ENCODE results near the gene RBM10. TPM values are rescaled to one million over a fixed set of nuclear protein-coding genes. Genes with fewer than 3 reads are reported as not detected.

Gene RBM10
- total and polyA plus RNA-seq, 2 donors: 22.4 to 34.7 TPM

- H3K4me3 ChIP-seq (ENCODE audit: low read depth, low read length): peak overlapping the region; percentile 48
- peak; percentile 73 for DNase-seq (ENCODE audit: extremely low spot score)
- H3K36me3 ChIP-seq (ENCODE audit: insufficient read depth): peaks cover 4% of the 10 kb centered on the region
- 2% methylated on average over 40 of the region's 40 CpGs for WGBS
- H3K4me1 ChIP-seq (ENCODE audit: insufficient read depth): no peaks in the 10 kb centered on the region
- H3K27ac ChIP-seq (ENCODE audit: low read depth): no peak overlapping the region
These were observed 45.6 kb downstream of the RBM10 start for GRCh38 chrX:47190445-47191269.

- no peaks in the 10 kb centered on the region for H3K4me1 ChIP-seq (ENCODE audit: insufficient read depth)
- no peak for DNase-seq (ENCODE audit: extremely low spot score)
- peaks cover 4% of the 10 kb centered on the region for H3K36me3 ChIP-seq (ENCODE audit: insufficient read depth)
- H3K27ac ChIP-seq (ENCODE audit: low read depth): no peak overlapping the region
- peak overlapping the region; percentile 48 for H3K4me3 ChIP-seq (ENCODE audit: low read depth, low read length)
- WGBS: 10% methylated on average over 26 of the region's 26 CpGs
These were observed 46.3 kb downstream of the RBM10 start for GRCh38 chrX:47191331-47191730.

DNA sequence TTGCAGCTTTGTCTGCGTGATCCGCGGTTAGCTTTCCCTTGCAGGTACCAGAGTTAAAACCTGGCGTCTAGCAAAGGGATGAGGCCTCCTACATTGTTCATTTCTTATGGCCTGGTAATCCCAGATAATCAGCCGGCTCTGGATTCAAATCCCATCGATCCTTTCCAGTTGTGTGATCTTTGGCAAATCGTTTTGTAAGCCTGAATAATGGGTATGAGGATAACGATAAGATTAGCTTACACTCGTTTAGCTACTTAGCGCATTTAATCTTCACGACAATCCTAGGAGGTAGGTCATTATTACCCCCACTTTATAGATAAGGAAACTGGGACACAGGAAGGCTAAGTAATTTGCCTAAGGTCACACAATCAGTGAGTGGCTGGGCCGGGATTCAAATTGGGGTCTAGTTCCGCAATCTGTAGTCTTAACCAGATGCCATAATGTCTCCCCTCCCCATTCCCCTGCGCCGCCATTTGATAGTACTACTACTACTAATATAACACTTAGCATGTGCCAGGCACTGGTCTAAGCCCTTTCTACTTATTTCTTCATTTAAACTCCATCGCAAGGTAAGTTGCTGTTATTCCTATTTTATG is 46.9 kb downstream of the RBM10 start:
- H3K4me3 ChIP-seq (ENCODE audit: low read depth, low read length): no peak overlapping the region
- whole genome bisulfite sequencing: 65% methylated on average over 16 of the region's 16 CpGs
- DNase-seq (ENCODE audit: extremely low spot score): no peak

GRCh38 chrX:47193475-47194193 is 48.6 kb downstream of the RBM10 start, which contains the start of gene UBA1:
TSS of gene UBA1 (plus strand) at chrX:47193829. CDS start at chrX:47198803, 4,974 bp downstream.
- Histone ChIP-seq H3K4me1 (ENCODE audit: insufficient read depth) (no peaks in the 10 kb centered on the region), H3K4me3 (ENCODE audit: low read depth, low read length) (peak within 1 kb of the TSS; percentile 79), H3K36me3 (ENCODE audit: insufficient read depth) (peaks cover 2% of the 10 kb centered on the region), H3K27ac (ENCODE audit: low read depth) (peak within 1 kb of the TSS; percentile 97)
- under 1% methylated on average over 50 of the region's 50 CpGs for WGBS
- peak; percentile 90 for DNase-seq (ENCODE audit: extremely low spot score)

More for the DNA sequence above, 46.9 kb downstream of the RBM10 start:
- Histone ChIP-seq H3K4me1 (ENCODE audit: insufficient read depth) (no peaks in the 10 kb centered on the region), H3K36me3 (ENCODE audit: insufficient read depth) (no peaks in the 10 kb centered on the region), H3K27ac (ENCODE audit: low read depth) (no peak overlapping the region)

GRCh38 chrX:47194194-47194787 is 49.3 kb downstream of the RBM10 start:
- H3K36me3 ChIP-seq (ENCODE audit: insufficient read depth): peaks cover 3% of the 10 kb centered on the region
- no peak for DNase-seq (ENCODE audit: extremely low spot score)
- H3K4me1 ChIP-seq (ENCODE audit: insufficient read depth): no peaks in the 10 kb centered on the region
- H3K4me3 ChIP-seq (ENCODE audit: low read depth, low read length): peak overlapping the region; percentile 79
- WGBS: 7% methylated on average over 14 of the region's 14 CpGs
- H3K27ac ChIP-seq (ENCODE audit: low read depth): no peak overlapping the region

- Histone ChIP-seq H3K4me3 (ENCODE audit: low read depth, low read length) (no peak overlapping the region), H3K4me1 (ENCODE audit: insufficient read depth) (no peaks in the 10 kb centered on the region)
- WGBS: 32% methylated on average over 3 of the region's 3 CpGs
These were observed 51.1 kb downstream of the RBM10 start for GRCh38 chrX:47196098-47196497.

GRCh38 chrX:47197526-47197925 is 52.5 kb downstream of the RBM10 start:
- Histone ChIP-seq H3K4me3 (ENCODE audit: low read depth, low read length) (no peak overlapping the region), H3K27ac (ENCODE audit: low read depth) (no peak overlapping the region), H3K4me1 (ENCODE audit: insufficient read depth) (no peaks in the 10 kb centered on the region), H3K36me3 (ENCODE audit: insufficient read depth) (peaks cover 4% of the 10 kb centered on the region)
- DNase-seq (ENCODE audit: extremely low spot score): no peak
- 43% methylated on average over 7 of the region's 7 CpGs for WGBS

More at GRCh38 chrX:47196098-47196497, 51.1 kb downstream of the RBM10 start:
- DNase-seq (ENCODE audit: extremely low spot score): no peak
- H3K27ac ChIP-seq (ENCODE audit: low read depth): no peak overlapping the region
- H3K36me3 ChIP-seq (ENCODE audit: insufficient read depth): peaks cover 4% of the 10 kb centered on the region

GRCh38 chrX:47198026-47198686 is 53.1 kb downstream of the RBM10 start:
- 74% methylated on average over 10 of the region's 10 CpGs for WGBS
- Histone ChIP-seq H3K4me1 (ENCODE audit: insufficient read depth) (no peaks in the 10 kb centered on the region), H3K36me3 (ENCODE audit: insufficient read depth) (peaks cover 6% of the 10 kb centered on the region), H3K27ac (ENCODE audit: low read depth) (no peak overlapping the region), H3K4me3 (ENCODE audit: low read depth, low read length) (no peak overlapping the region)
- no peak for DNase-seq (ENCODE audit: extremely low spot score)

DNA sequence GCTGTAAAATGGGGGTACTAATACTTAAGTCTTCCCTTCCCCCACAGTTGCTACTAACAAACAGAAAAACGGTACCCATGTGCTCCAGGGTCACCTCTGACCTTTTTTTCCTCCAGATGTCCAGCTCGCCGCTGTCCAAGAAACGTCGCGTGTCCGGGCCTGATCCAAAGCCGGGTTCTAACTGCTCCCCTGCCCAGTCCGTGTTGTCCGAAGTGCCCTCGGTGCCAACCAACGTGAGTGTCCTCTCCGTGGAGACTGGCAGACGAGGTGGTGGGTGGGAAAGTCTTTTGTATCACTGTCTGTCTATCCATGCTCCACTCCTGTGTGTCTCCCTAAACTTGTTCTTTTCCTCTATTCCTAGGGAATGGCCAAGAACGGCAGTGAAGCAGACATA is 53.7 kb downstream of the RBM10 start:
- Histone ChIP-seq H3K27ac (ENCODE audit: low read depth) (no peak overlapping the region), H3K4me1 (ENCODE audit: insufficient read depth) (no peaks in the 10 kb centered on the region), H3K36me3 (ENCODE audit: insufficient read depth) (peaks cover 6% of the 10 kb centered on the region), H3K4me3 (ENCODE audit: low read depth, low read length) (no peak overlapping the region)
- 74% methylated on average over 15 of the region's 15 CpGs for WGBS
- DNase-seq (ENCODE audit: extremely low spot score): no peak

DNA sequence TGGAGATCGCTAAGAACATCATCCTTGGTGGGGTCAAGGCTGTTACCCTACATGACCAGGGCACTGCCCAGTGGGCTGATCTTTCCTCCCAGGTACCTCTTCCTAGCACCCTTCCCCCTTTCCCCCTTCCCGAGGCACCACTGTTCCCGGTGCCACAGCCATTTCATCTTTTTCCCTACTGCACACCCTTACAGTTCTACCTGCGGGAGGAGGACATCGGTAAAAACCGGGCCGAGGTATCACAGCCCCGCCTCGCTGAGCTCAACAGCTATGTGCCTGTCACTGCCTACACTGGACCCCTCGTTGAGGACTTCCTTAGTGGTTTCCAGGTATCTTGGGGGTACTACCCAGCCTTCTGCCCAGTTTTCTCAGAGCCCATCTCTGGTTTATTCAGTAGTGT is 54.3 kb downstream of the RBM10 start:
- no peak overlapping the region for H3K27ac ChIP-seq (ENCODE audit: low read depth)
- H3K4me3 ChIP-seq (ENCODE audit: low read depth, low read length): no peak overlapping the region
- no peaks in the 10 kb centered on the region for H3K4me1 ChIP-seq (ENCODE audit: insufficient read depth)

DNA sequence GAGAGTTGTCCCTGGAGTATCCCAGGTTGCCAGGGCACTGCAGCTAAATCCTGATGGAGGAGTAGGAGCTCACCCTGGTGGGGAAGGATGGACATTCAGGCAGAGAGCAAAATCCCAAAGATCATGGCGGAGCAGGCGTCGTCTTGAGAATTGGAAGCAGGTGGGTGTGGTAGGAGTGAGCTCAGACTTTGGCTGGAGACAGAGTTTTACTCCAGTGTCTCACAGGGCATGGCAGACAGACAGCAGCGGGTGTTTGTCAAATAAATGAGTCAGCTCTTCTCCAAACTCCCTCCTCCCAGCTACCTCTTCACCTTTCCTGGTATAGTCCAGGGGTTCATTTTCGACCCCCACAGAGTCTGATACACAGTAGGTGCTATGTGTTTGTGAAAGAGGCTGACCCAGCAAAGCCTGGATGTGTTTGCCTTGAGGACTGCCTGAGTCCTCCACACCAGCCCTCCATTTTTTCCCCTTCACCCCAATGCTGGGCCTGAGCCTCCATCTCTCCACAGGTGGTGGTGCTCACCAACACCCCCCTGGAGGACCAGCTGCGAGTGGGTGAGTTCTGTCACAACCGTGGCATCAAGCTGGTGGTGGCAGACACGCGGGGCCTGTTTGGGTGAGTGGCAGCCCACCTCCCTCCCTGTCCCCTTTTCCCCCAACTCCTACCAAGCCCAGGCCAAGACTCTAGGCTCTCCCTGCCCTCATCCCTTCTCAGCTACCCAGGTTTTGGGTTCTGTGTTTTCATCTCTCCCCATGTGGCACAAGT is 55.5 kb downstream of the RBM10 start:
- WGBS: 72% methylated on average over 9 of the region's 9 CpGs
- H3K4me3 ChIP-seq (ENCODE audit: low read depth, low read length): no peak overlapping the region
- no peak for DNase-seq (ENCODE audit: extremely low spot score)
- H3K4me1 ChIP-seq (ENCODE audit: insufficient read depth): no peaks in the 10 kb centered on the region
- H3K27ac ChIP-seq (ENCODE audit: low read depth): no peak overlapping the region
- H3K36me3 ChIP-seq (ENCODE audit: insufficient read depth): peaks cover 8% of the 10 kb centered on the region

More for the DNA sequence above, 54.3 kb downstream of the RBM10 start:
- H3K36me3 ChIP-seq (ENCODE audit: insufficient read depth): peaks cover 8% of the 10 kb centered on the region
- no peak for DNase-seq (ENCODE audit: extremely low spot score)
- WGBS: 93% methylated on average over 10 of the region's 10 CpGs

GRCh38 chrX:47201345-47201944 is 56.4 kb downstream of the RBM10 start:
- Histone ChIP-seq H3K36me3 (ENCODE audit: insufficient read depth) (peaks cover 12% of the 10 kb centered on the region), H3K4me3 (ENCODE audit: low read depth, low read length) (no peak overlapping the region), H3K4me1 (ENCODE audit: insufficient read depth) (no peaks in the 10 kb centered on the region), H3K27ac (ENCODE audit: low read depth) (no peak overlapping the region)
- 82% methylated on average over 9 of the region's 9 CpGs for WGBS
- no peak for DNase-seq (ENCODE audit: extremely low spot score)

Data from urinary bladder (tissue), 4 donors.